ENCODE results near the gene ATM. TPM values are rescaled to one million over a fixed set of nuclear protein-coding genes. Genes with fewer than 3 reads are reported as not detected.

The ATM gene
- total RNA-seq, 2 experiments from 2014 or later: 84.3 to 113 TPM

- CTCF ChIA-PET: interaction anchor here (0.5 to 1.0 kb wide), 2 partner anchors 13 to 140 kb away, joined by 3 read pairs; no protein-coding TSS in a partner anchor
- no peaks in the 10 kb centered on the region for H3K27me3 Mint-ChIP-seq
- no peak overlapping the region for H3K4me3 Mint-ChIP-seq
- ATAC-seq (no peak), DNase-seq (no peak)
- H3K4me1 Mint-ChIP-seq: peaks cover 25% of the 10 kb centered on the region
- H3K9me3 Mint-ChIP-seq (ENCODE audit: low read depth): peaks cover 18% of the 10 kb centered on the region
- peaks cover 97% of the 10 kb centered on the region for H3K36me3 Mint-ChIP-seq
- no peak overlapping the region for H3K27ac Mint-ChIP-seq
These were observed 15.7 kb upstream of the ATM start for GRCh38 chr11:108206969-108207682.

GRCh38 chr11:108207683-108208060 lies 15.2 kb upstream of the ATM start:
- Mint-ChIP-seq H3K9me3 (ENCODE audit: low read depth) (peaks cover 18% of the 10 kb centered on the region), H3K4me1 (peaks cover 25% of the 10 kb centered on the region), H3K4me3 (no peak overlapping the region), H3K36me3 (peaks cover 98% of the 10 kb centered on the region), H3K27me3 (no peaks in the 10 kb centered on the region), H3K27ac (no peak overlapping the region)
- ATAC-seq: no peak
- CTCF ChIA-PET: interaction anchor here (0.5 kb wide), 1 partner anchor 140 kb away, joined by 3 read pairs; no protein-coding TSS in a partner anchor
- DNase-seq: no peak

GRCh38 chr11:108210441-108210840 lies 12.4 kb upstream of the ATM start:
- Mint-ChIP-seq H3K4me3 (no peak overlapping the region), H3K27me3 (no peaks in the 10 kb centered on the region), H3K9me3 (ENCODE audit: low read depth) (peaks cover 13% of the 10 kb centered on the region), H3K27ac (no peak overlapping the region), H3K4me1 (peaks cover 20% of the 10 kb centered on the region), H3K36me3 (peaks cover 91% of the 10 kb centered on the region)
- DNase-seq: no peak
- CTCF ChIA-PET: interaction anchor here (0.7 to 1.2 kb wide), 2 partner anchors 12 to 17 kb away, joined by 3 read pairs; partner anchors contain the start of gene NPAT
- no peak for ATAC-seq

GRCh38 chr11:108213784-108214183 lies 9.1 kb upstream of the ATM start:
- peaks cover 79% of the 10 kb centered on the region for H3K36me3 Mint-ChIP-seq
- CTCF ChIA-PET: no interaction called here
- H3K4me1 Mint-ChIP-seq: peaks cover 41% of the 10 kb centered on the region
- DNase-seq (no peak), ATAC-seq (no peak)
- H3K27ac Mint-ChIP-seq: no peak overlapping the region
- no peak overlapping the region for H3K4me3 Mint-ChIP-seq
- no peaks in the 10 kb centered on the region for H3K27me3 Mint-ChIP-seq
- peaks cover 5% of the 10 kb centered on the region for H3K9me3 Mint-ChIP-seq (ENCODE audit: low read depth)

GRCh38 chr11:108216988-108217387 lies 5.9 kb upstream of the ATM start:
- CTCF ChIA-PET: no interaction called here
- ATAC-seq: no peak
- Mint-ChIP-seq H3K27me3 (no peaks in the 10 kb centered on the region), H3K4me3 (no peak overlapping the region), H3K27ac (no peak overlapping the region), H3K4me1 (peaks cover 52% of the 10 kb centered on the region), H3K36me3 (peaks cover 65% of the 10 kb centered on the region), H3K9me3 (ENCODE audit: low read depth) (no peaks in the 10 kb centered on the region)
- DNase-seq: no peak

GRCh38 chr11:108218455-108218854 lies 4.4 kb upstream of the ATM start:
- Mint-ChIP-seq H3K9me3 (ENCODE audit: low read depth) (no peaks in the 10 kb centered on the region), H3K27me3 (no peaks in the 10 kb centered on the region), H3K4me1 (peaks cover 51% of the 10 kb centered on the region), H3K4me3 (no peak overlapping the region), H3K27ac (no peak overlapping the region), H3K36me3 (peaks cover 52% of the 10 kb centered on the region)
- DNase-seq (no peak), ATAC-seq (no peak)
- CTCF ChIA-PET: interaction anchor here (0.9 kb wide), 1 partner anchor 14 kb away, joined by 4 read pairs; no protein-coding TSS in a partner anchor

GRCh38 chr11:108218912-108219783 lies 3.7 kb upstream of the ATM start:
- ATAC-seq (no peak), DNase-seq (no peak)
- Mint-ChIP-seq H3K27me3 (no peaks in the 10 kb centered on the region), H3K9me3 (ENCODE audit: low read depth) (no peaks in the 10 kb centered on the region), H3K36me3 (peaks cover 45% of the 10 kb centered on the region), H3K4me3 (peak overlapping the region; percentile 3), H3K27ac (peak overlapping the region; percentile 50), H3K4me1 (peaks cover 49% of the 10 kb centered on the region)
- CTCF ChIA-PET: interaction anchor here (0.9 kb wide), 2 partner anchors 11 to 15 kb away, joined by 3 to 4 read pairs; no protein-coding TSS in a partner anchor

DNA sequence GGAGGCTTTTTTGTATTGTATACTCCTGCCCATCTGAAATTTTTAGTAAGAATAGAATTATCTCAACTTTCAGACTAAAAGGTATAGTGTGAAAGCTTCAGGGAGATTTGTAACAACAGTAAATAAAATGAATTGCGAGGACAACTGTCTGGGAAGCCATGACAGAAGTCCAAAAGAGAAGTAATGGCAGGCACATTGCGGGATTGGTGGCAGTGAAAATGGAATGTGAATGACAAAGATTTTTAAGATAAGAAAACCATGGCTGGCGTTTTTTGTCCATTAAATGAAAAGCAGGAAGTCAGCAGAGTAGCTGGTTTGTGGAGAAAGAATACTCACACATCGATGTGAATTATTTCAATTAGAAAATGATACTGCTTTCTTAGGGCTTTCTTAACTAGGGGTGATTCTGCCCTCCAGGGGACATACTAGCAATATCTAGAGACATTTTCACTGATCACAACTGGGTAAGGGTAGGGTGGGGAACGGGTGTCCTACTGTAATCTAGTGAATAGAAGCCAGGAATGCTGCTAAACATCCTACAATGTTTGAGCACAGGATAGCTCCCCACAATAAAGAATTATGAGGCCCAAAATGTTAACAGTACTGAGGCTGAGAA lies 2.0 kb upstream of the ATM start:
- CTCF ChIA-PET: interaction anchor here (1.3 to 3.7 kb wide), 2 partner anchors 16 to 103 kb away, joined by 3 to 26 read pairs; no protein-coding TSS in a partner anchor
- no peaks in the 10 kb centered on the region for H3K27me3 Mint-ChIP-seq
- no peaks in the 10 kb centered on the region for H3K9me3 Mint-ChIP-seq (ENCODE audit: low read depth)
- no peak for ATAC-seq
- peaks cover 43% of the 10 kb centered on the region for H3K4me1 Mint-ChIP-seq
- no peak overlapping the region for H3K4me3 Mint-ChIP-seq
- no peak overlapping the region for H3K27ac Mint-ChIP-seq
- no peak for DNase-seq
- H3K36me3 Mint-ChIP-seq: peaks cover 40% of the 10 kb centered on the region

DNA sequence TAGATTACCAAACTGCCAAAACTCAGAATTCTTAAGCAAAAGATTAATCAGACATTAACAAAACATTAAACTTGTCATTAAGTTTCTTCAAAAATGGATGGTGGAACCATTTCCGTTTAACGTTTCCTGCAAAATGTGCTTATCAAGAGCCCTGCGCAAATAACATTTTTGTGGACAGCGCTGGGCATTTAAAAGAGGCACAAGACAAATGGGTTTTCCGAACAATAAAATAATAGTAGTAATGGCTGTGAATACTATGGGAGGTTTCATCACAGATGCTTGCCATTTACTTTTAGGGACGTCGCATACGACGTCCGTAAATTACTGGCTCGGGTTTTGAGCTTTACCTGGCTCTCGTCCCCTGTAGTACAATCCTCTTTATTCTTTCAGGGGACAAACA lies 1.5 kb upstream of the ATM start:
- CTCF ChIA-PET: interaction anchor here (1.3 to 3.7 kb wide), 2 partner anchors 15 to 104 kb away, joined by 3 to 26 read pairs; no protein-coding TSS in a partner anchor
- peaks cover 40% of the 10 kb centered on the region for H3K36me3 Mint-ChIP-seq
- no peak for DNase-seq

DNA sequence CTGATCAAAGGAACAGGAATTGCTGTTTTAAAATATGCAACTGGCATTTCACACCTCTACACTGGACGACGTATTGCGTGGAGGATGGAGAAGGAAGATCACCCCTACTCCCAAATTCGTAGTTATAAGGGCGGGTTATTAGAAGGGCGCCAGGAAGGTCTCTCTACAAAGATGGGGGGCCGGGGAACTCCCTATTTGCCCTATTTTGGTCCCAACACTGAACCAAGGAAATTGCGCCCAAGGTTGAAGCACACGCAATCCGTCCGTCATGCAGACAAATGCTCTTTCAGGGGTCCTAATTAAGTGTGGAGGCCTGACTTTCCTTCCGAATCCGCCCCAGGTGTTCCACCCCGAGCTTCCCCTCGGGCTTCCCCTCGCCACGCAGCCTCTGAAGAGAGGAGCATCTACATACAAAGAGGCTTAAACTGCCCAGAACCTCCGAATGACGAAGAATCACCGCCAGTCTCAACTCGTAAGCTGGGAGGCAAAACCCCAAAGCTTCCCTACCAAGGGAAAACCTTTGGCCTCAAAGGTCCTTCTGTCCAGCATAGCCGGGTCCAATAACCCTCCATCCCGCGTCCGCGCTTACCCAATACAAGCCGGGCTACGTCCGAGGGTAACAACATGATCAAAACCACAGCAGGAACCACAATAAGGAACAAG lies 825 bp upstream of the ATM start:
- Mint-ChIP-seq H3K9me3 (ENCODE audit: low read depth) (no peaks in the 10 kb centered on the region), H3K4me1 (peaks cover 44% of the 10 kb centered on the region), H3K36me3 (peaks cover 40% of the 10 kb centered on the region), H3K27me3 (no peaks in the 10 kb centered on the region), H3K27ac (no peak overlapping the region), H3K4me3 (no peak overlapping the region)
- ATAC-seq (no peak), DNase-seq (no peak)
- CTCF ChIA-PET: interaction anchor here (0.8 to 3.7 kb wide), 9 partner anchors 12 to 427 kb away, joined by 3 to 26 read pairs (median 4); partner anchors contain the start of gene CUL5

More for the DNA sequence above, 1.5 kb upstream of the ATM start:
- no peak for ATAC-seq
- no peak overlapping the region for H3K27ac Mint-ChIP-seq
- H3K27me3 Mint-ChIP-seq: no peaks in the 10 kb centered on the region
- H3K9me3 Mint-ChIP-seq (ENCODE audit: low read depth): no peaks in the 10 kb centered on the region
- no peak overlapping the region for H3K4me3 Mint-ChIP-seq
- H3K4me1 Mint-ChIP-seq: peaks cover 43% of the 10 kb centered on the region

- Mint-ChIP-seq H3K4me1 (peaks cover 39% of the 10 kb centered on the region), H3K36me3 (peaks cover 39% of the 10 kb centered on the region), H3K27ac (no peak overlapping the region), H3K27me3 (no peaks in the 10 kb centered on the region), H3K4me3 (no peak overlapping the region), H3K9me3 (ENCODE audit: low read depth) (no peaks in the 10 kb centered on the region)
- DNase-seq (peak; percentile 57), ATAC-seq (peak; percentile 26)
- CTCF ChIA-PET: interaction anchor here (1.1 to 3.7 kb wide), 7 partner anchors 13 to 424 kb away, joined by 3 to 26 read pairs (median 6); partner anchors contain the start of gene CUL5
These were observed 682 bp downstream of the ATM start for GRCh38 chr11:108223348-108224149.

DNA sequence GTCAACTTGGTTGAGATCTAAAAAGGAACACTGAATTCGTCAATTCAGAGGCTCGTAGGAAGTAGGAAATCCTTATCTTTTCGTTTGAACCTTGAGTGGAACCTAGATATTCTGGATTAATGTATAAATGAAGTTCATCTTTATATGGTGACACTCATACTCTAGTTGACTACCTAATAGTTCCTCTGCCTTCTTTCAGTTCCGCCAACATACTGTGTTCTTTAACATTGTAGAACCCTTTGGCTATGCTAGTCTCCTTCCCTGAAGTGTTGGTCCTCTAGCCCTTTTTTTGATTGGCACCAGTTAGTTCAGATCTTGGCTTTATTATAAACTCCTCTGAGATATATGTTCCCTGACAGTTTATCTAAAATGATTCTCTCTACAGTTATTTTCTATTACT lies 1.5 kb downstream of the ATM start:
- Mint-ChIP-seq H3K4me1 (peaks cover 33% of the 10 kb centered on the region), H3K27me3 (no peaks in the 10 kb centered on the region), H3K4me3 (no peak overlapping the region), H3K36me3 (peaks cover 39% of the 10 kb centered on the region), H3K9me3 (ENCODE audit: low read depth) (no peaks in the 10 kb centered on the region), H3K27ac (no peak overlapping the region)
- DNase-seq (no peak), ATAC-seq (no peak)
- CTCF ChIA-PET: interaction anchor here (0.9 to 3.7 kb wide), 3 partner anchors 12 to 424 kb away, joined by 3 to 26 read pairs (median 3); no protein-coding TSS in a partner anchor

Data from activated CD8-positive, alpha-beta memory T cell treated with anti-CD3 and anti-CD28 coated beads, Interleukin-2, amount 10 ng/mL, durations not matched to agents 7 days and 5 days (primary cell).